A549 (cell line): ENCODE data around the gene NLRP1. TPM values are rescaled to one million over a fixed set of nuclear protein-coding genes. Genes with fewer than 3 reads are reported as not detected.

ENCODE experiments used
- ATAC-seq, 2 experiments: fragments of 200-7000 bp in 1 of 2; fragments of >200 bp in 1 of 2; cut with Nextera tagmentation in 1 of 2; cut with Tn5 transposase in 1 of 2; 3 replicates each; pipeline versions ENCODE4 v1.8.0 to v1.9.1; 2018 to 2020; ENCODE audit warnings: mild to moderate bottlenecking in 1 of 2, moderate library complexity in 1 of 2
- CTCF ChIA-PET: fragments of 300-600 bp; sonication (Branson Sonifier 250); formaldehyde crosslinking; extraction: SDS; loops from one replicate; lab custom pipeline; 2021; ENCODE audit warnings: antibody characterized with exemption, inconsistent platforms; lab: Yijun Ruan, JAX
- POLR2A ChIA-PET: fragments of 350-600 bp; formaldehyde crosslinking; extraction: SDS; loops from one replicate; lab custom pipeline; 2021; ENCODE audit warnings: antibody characterized with exemption, inconsistent platforms; lab: Yijun Ruan, JAX
- DNase-seq, 2 experiments: peaks; one replicate each; pipeline versions ENCODE4 v3.0.0 to v3.0.0-alpha.2; 2011 to 2016; ENCODE audit warnings: low read depth in 1 of 2, low spot score in 1 of 2
- FAIRE-seq: peaks from 2 replicates; lab custom pipeline; 2011; peaks lifted over from hg19 to GRCh38; lab: Jason Lieb, UNC
- H3K27ac ChIP-seq, 2 experiments: fragments of >200 bp; sonication (Bioruptor Twin); formaldehyde crosslinking; 3 replicates each; pipeline ENCODE4 v1.5.1; 2016 to 2017
- H3K4me1 ChIP-seq: fragments of >200 bp; sonication (Bioruptor Twin); formaldehyde crosslinking; 3 replicates; pipeline ENCODE4 v1.6.1; 2016
- H3K4me2 ChIP-seq: fragments of >200 bp; sonication (Bioruptor Twin); formaldehyde crosslinking; 3 replicates; pipeline ENCODE4 v1.6.1; 2016
- H3K4me3 ChIP-seq: fragments of >200 bp; sonication (Bioruptor Twin); formaldehyde crosslinking; 3 replicates; pipeline ENCODE4 v1.5.1; 2016
- H3K9me3 ChIP-seq: fragments of >200 bp; sonication (Bioruptor Twin); formaldehyde crosslinking; 3 replicates; pipeline ENCODE4 v1.6.1; 2016
- CBX8 ChIP-seq: fragments of 200-600 bp; sonication (generic); IDR thresholded peaks from 2 replicates; pipeline ENCODE4 v1.6.1; 2016
- CEBPB ChIP-seq, 2 experiments: fragments of >200 bp in 1 of 2; sonication (Bioruptor Twin) in 1 of 2; formaldehyde crosslinking in 1 of 2; IDR thresholded peaks; 2 replicates each; pipeline ENCODE4 v1.6.1; 2012 to 2016
- CHD2 ChIP-seq: fragments of 150-350 bp; IDR thresholded peaks from 2 replicates; pipeline ENCODE4 v1.6.1; 2014; ENCODE audit warnings: low read length; ENCODE audit not compliant: partially characterized antibody
- CHD4 ChIP-seq: fragments of 200-600 bp; sonication (generic); IDR thresholded peaks from 2 replicates; pipeline ENCODE4 v1.6.1; 2016; ENCODE audit warnings: antibody characterized with exemption, mild to moderate bottlenecking, borderline replicate concordance
- FOSB ChIP-seq: fragments of 250-450 bp; sonication (Bioruptor Pico); IDR thresholded peaks from 2 replicates; pipeline ENCODE4 v1.5.0; 2020; ENCODE audit warnings: mild to moderate bottlenecking, moderate library complexity
- HOXA7 ChIP-seq: fragments of 250-450 bp; sonication (Bioruptor Pico); IDR thresholded peaks from 2 replicates; pipeline ENCODE4 v1.5.0; 2020; ENCODE audit warnings: mild to moderate bottlenecking, moderate library complexity
- HOXB5 ChIP-seq: fragments of 250-450 bp; sonication (Bioruptor Pico); IDR thresholded peaks from 2 replicates; pipeline ENCODE4 v1.5.0; 2020; ENCODE audit warnings: mild to moderate bottlenecking, moderate library complexity
- MYC ChIP-seq: IDR thresholded peaks from 2 replicates; pipeline ENCODE4 v1.6.1; 2012; ENCODE audit warnings: mild to moderate bottlenecking, inconsistent platforms, low read length, improper control_type of control experiment, borderline replicate concordance
- POLR2A ChIP-seq: IDR thresholded peaks from 2 replicates; pipeline ENCODE4 v1.6.1; 2012; ENCODE audit warnings: mild to moderate bottlenecking, low read length
- POLR2AphosphoS2 ChIP-seq: conservative IDR thresholded peaks from 2 replicates; pipeline ENCODE4 v1.6.1; 2012; ENCODE audit warnings: low read length, improper control_type of control experiment, inconsistent platforms
- RAD21 ChIP-seq, 2 experiments: fragments of >200 bp in 1 of 2; sonication (Bioruptor Twin) in 1 of 2; formaldehyde crosslinking in 1 of 2; IDR thresholded peaks in 1 of 2; conservative IDR thresholded peaks in 1 of 2; 2 replicates in 1 of 2; 3 replicates in 1 of 2; pipeline ENCODE4 v1.6.1; 2012 to 2018; ENCODE audit warnings: inconsistent platforms in 1 of 2
- RARB ChIP-seq: fragments of 250-450 bp; sonication (Bioruptor Pico); IDR thresholded peaks from 2 replicates; pipeline ENCODE4 v1.8.0; 2021; ENCODE audit warnings: mild to moderate bottlenecking, moderate library complexity
- RCOR1 ChIP-seq: fragments of 150-350 bp; IDR thresholded peaks from 2 replicates; pipeline ENCODE4 v1.6.1; 2014; ENCODE audit warnings: antibody characterized with exemption, low read length, low read depth
- RNF2 ChIP-seq: fragments of 200-600 bp; sonication (generic); IDR thresholded peaks from 2 replicates; pipeline ENCODE4 v1.6.1; 2016; ENCODE audit warnings: low read depth, mild to moderate bottlenecking, antibody characterized with exemption, moderate library complexity, borderline replicate concordance
- ZC3H11A ChIP-seq: fragments of 450-650 bp; IDR thresholded peaks from 2 replicates; pipeline ENCODE4 v1.6.1; 2014; ENCODE audit warnings: antibody characterized with exemption, mild to moderate bottlenecking
- ZNF302 ChIP-seq: fragments of 250-450 bp; sonication (Bioruptor Pico); IDR thresholded peaks from 2 replicates; pipeline ENCODE4 v1.9.0; 2021; ENCODE audit warnings: inconsistent platforms, mild to moderate bottlenecking, moderate library complexity
- WGBS: methylation state at CpG from one replicate; pipeline ENCODE4 v1.1.6; 2017; ENCODE audit errors: missing lambda C conversion rate; 5-methylcytosine and 5-hydroxymethylcytosine counted together
- polyA plus RNA-seq, 4 experiments: library from polyadenylated mRNA; depleted of rRNA in 3 of 4; stranded (reverse); fragments of >200 nt; fragmentation: RNase III in 1 of 4; extraction: RNeasy Plus Mini Kit Qiagen cat#74134 plus additional on column Dnase treatment in 1 of 4; gene quantifications; 2 replicates in 3 of 4; 3 replicates in 1 of 4; pipeline ENCODE4 v1.2.3, GENCODE V29; 2011 to 2017
- TF ChIP-seq, protein P1 (sequence below): fragments of 250-450 bp; sonication (Bioruptor Pico); IDR thresholded peaks from 2 replicates; pipeline ENCODE4 v1.5.0; 2021; ENCODE audit warnings: mild to moderate bottlenecking, moderate library complexity, borderline replicate concordance
- TF ChIP-seq, protein P2 (sequence below): fragments of >200 bp; sonication (Bioruptor Twin); formaldehyde crosslinking; IDR thresholded peaks from 3 replicates; pipeline ENCODE4 v1.6.1; 2016
- TF ChIP-seq, protein P3 (sequence below): fragments of 250-450 bp; sonication (Bioruptor Pico); IDR thresholded peaks from 2 replicates; pipeline ENCODE4 v1.5.0; 2020; ENCODE audit warnings: low read depth, mild to moderate bottlenecking, moderate library complexity
- TF ChIP-seq, protein P4 (sequence below): fragments of 200-600 bp; sonication (generic); IDR thresholded peaks from 2 replicates; pipeline ENCODE4 v1.6.1; 2016; ENCODE audit warnings: antibody characterized with exemption, mild to moderate bottlenecking, moderate library complexity

Gene NLRP1
- polyA plus RNA-seq, 2 of the 4 experiments (the other 2 are of a cell fraction): 1.1 to 4.4 TPM

GRCh38 chr17:5621026-5621425 lies 36.7 kb upstream of the NLRP1 start (continued):
- TF ChIP-seq, protein P1, sequence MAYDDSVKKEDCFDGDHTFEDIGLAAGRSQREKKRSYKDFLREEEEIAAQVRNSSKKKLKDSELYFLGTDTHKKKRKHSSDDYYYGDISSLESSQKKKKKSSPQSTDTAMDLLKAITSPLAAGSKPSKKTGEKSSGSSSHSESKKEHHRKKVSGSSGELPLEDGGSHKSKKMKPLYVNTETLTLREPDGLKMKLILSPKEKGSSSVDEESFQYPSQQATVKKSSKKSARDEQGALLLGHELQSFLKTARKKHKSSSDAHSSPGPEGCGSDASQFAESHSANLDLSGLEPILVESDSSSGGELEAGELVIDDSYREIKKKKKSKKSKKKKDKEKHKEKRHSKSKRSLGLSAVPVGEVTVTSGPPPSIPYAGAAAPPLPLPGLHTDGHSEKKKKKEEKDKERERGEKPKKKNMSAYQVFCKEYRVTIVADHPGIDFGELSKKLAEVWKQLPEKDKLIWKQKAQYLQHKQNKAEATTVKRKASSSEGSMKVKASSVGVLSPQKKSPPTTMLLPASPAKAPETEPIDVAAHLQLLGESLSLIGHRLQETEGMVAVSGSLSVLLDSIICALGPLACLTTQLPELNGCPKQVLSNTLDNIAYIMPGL (CRISPR knock-in tag): no peak

GRCh38 chr17:5619088-5619740 lies 34.9 kb upstream of the NLRP1 start:
- Histone ChIP-seq H3K27ac (no peak overlapping the region), H3K4me3 (no peak overlapping the region), H3K9me3 (no peaks in the 10 kb centered on the region), H3K4me1 (peaks cover 7% of the 10 kb centered on the region; the same call in 1 of the 3 replicates), H3K4me2 (no peak overlapping the region)
- ChIA-PET CTCF (no interaction called here), POLR2A (no interaction called here)
- 63% methylated on average over 20 of the region's 20 CpGs for WGBS
- FAIRE-seq: no peak
- ATAC-seq: no peak
- TF ChIP-seq RNF2 (no peak), MYC (no peak), RCOR1 (no peak), POLR2AphosphoS2 (no peak), RARB (CRISPR knock-in tag) (no peak), ZC3H11A (no peak), CHD4 (no peak), POLR2A (no peak), CBX8 (no peak), HOXA7 (CRISPR knock-in tag) (no peak), CEBPB (IDR thresholded peaks at IDR 0.05) (no peak), ZNF302 (no peak), FOSB (CRISPR knock-in tag) (no peak), RAD21 (conservative IDR thresholded peaks at IDR 0.05 in 1 of 2, IDR thresholded peaks at IDR 0.05 in 1 of 2) (no peak), CHD2 (no peak), HOXB5 (CRISPR knock-in tag) (no peak)
- TF ChIP-seq, protein P1 (CRISPR knock-in tag): no peak
- TF ChIP-seq, protein P2, sequence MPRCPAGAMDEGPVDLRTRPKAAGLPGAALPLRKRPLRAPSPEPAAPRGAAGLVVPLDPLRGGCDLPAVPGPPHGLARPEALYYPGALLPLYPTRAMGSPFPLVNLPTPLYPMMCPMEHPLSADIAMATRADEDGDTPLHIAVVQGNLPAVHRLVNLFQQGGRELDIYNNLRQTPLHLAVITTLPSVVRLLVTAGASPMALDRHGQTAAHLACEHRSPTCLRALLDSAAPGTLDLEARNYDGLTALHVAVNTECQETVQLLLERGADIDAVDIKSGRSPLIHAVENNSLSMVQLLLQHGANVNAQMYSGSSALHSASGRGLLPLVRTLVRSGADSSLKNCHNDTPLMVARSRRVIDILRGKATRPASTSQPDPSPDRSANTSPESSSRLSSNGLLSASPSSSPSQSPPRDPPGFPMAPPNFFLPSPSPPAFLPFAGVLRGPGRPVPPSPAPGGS: no peak
- TF ChIP-seq, protein P3, sequence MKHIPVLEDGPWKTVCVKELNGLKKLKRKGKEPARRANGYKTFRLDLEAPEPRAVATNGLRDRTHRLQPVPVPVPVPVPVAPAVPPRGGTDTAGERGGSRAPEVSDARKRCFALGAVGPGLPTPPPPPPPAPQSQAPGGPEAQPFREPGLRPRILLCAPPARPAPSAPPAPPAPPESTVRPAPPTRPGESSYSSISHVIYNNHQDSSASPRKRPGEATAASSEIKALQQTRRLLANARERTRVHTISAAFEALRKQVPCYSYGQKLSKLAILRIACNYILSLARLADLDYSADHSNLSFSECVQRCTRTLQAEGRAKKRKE (CRISPR knock-in tag): no peak
- TF ChIP-seq, protein P4, sequence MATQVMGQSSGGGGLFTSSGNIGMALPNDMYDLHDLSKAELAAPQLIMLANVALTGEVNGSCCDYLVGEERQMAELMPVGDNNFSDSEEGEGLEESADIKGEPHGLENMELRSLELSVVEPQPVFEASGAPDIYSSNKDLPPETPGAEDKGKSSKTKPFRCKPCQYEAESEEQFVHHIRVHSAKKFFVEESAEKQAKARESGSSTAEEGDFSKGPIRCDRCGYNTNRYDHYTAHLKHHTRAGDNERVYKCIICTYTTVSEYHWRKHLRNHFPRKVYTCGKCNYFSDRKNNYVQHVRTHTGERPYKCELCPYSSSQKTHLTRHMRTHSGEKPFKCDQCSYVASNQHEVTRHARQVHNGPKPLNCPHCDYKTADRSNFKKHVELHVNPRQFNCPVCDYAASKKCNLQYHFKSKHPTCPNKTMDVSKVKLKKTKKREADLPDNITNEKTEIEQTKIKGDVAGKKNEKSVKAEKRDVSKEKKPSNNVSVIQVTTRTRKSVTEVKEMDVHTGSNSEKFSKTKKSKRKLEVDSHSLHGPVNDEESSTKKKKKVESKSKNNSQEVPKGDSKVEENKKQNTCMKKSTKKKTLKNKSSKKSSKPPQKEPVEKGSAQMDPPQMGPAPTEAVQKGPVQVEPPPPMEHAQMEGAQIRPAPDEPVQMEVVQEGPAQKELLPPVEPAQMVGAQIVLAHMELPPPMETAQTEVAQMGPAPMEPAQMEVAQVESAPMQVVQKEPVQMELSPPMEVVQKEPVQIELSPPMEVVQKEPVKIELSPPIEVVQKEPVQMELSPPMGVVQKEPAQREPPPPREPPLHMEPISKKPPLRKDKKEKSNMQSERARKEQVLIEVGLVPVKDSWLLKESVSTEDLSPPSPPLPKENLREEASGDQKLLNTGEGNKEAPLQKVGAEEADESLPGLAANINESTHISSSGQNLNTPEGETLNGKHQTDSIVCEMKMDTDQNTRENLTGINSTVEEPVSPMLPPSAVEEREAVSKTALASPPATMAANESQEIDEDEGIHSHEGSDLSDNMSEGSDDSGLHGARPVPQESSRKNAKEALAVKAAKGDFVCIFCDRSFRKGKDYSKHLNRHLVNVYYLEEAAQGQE: no peak
- no peak for DNase-seq
